Vagina (tissue), 2 donors: Measurements from ENCODE around the gene TDRKH.

Source experiments
- CTCF ChIP-seq, 3 experiments: fragments of 450-650 bp in 2 of 3; fragments of 200-600 bp in 1 of 3; sonication (generic) in 1 of 3; IDR thresholded peaks; one replicate each; pipeline ENCODE4 v1.5.1; 2017 to 2019; ENCODE audit warnings: antibody characterized with exemption in 3 of 3, mild to moderate bottlenecking in 2 of 3, moderate library complexity in 2 of 3
- POLR2AphosphoS5 ChIP-seq, 2 donors: sonication (generic); formaldehyde crosslinking; IDR thresholded peaks; one replicate each; pipeline ENCODE4 v1.9.0; 2017; ENCODE audit warnings: antibody characterized with exemption in 2 of 2, mild to moderate bottlenecking in 2 of 2, low read depth in 1 of 2; ENCODE audit not compliant: insufficient read depth in 1 of 2

DNA sequence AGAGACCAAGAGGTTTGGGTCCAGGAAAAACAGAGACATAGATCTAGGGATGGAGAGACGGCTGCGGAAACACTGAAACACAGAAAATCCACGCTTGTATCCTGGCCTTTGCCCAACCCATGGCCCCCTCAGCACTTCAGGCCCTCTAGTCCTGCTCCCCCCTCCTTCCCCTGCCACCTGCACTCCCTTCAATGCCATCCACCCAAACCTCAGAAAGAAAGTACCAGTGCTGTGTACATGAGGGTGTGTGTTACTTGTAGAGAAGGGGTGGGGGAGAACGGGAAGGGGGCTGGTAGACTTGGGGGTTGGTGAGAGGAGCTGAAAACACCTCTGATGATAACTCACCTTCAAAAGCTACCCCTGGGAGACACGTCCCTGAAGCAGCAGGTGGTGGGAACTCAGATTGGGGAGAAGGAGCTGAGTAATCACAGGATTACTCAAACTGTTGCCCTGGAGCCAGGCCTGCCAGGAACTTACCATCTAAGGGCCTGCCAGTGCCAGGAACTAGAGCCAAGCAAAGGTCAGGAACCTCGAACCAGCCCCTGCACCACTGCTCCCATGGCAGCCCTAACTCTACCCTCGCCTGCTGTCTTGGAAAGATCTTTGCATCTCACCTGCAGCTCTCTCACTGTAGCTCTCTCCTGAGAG is 29.8 kb upstream of the TDRKH start:
- no peak for TF ChIP-seq POLR2AphosphoS5 (IDR thresholded peaks at IDR 0.05; ENCODE audit: insufficient read depth in 1 of 2, low read depth in 1 of 2)
- TF ChIP-seq CTCF (IDR thresholded peaks at IDR 0.05) = no peak
